ENCODE results near the gene SRP14.

Gene SRP14

GRCh38 chr15:40067921-40068624 is 29.1 kb upstream of the SRP14 start:
- FAIRE-seq: no peak

GRCh38 chr15:40066589-40066988 is 27.6 kb upstream of the SRP14 start:
- FAIRE-seq: no peak

GRCh38 chr15:40065166-40065565 is 26.2 kb upstream of the SRP14 start:
- no peak for FAIRE-seq

- FAIRE-seq: no peak
These were observed 25.4 kb upstream of the SRP14 start for GRCh38 chr15:40064231-40064894.

- no peak for FAIRE-seq
These were observed 24.6 kb upstream of the SRP14 start for GRCh38 chr15:40063563-40064011.

GRCh38 chr15:40062816-40063562 is 24.0 kb upstream of the SRP14 start:
- FAIRE-seq: no peak

- FAIRE-seq: no peak
These were observed 22.4 kb upstream of the SRP14 start for GRCh38 chr15:40061212-40061901.

GRCh38 chr15:40060236-40060961 is 21.4 kb upstream of the SRP14 start:
- no peak for FAIRE-seq

- no peak for FAIRE-seq
These were observed 20.8 kb upstream of the SRP14 start for GRCh38 chr15:40059821-40060220.

GRCh38 chr15:40058476-40059140 is 19.6 kb upstream of the SRP14 start:
- FAIRE-seq: no peak

- no peak for FAIRE-seq
These were observed 16.8 kb upstream of the SRP14 start for GRCh38 chr15:40055576-40056293.

- FAIRE-seq: no peak
These were observed 16.0 kb upstream of the SRP14 start for GRCh38 chr15:40054855-40055575.

- FAIRE-seq: no peak
These were observed 15.5 kb upstream of the SRP14 start for GRCh38 chr15:40054605-40054854.

- FAIRE-seq: no peak
These were observed 15.0 kb upstream of the SRP14 start for GRCh38 chr15:40053831-40054604.

- FAIRE-seq: no peak
These were observed 14.3 kb upstream of the SRP14 start for GRCh38 chr15:40053079-40053830.

GRCh38 chr15:40052604-40053003 is 13.6 kb upstream of the SRP14 start:
- no peak for FAIRE-seq

GRCh38 chr15:40051616-40052415 is 12.8 kb upstream of the SRP14 start:
- FAIRE-seq: no peak

GRCh38 chr15:40050788-40051470 is 11.9 kb upstream of the SRP14 start:
- no peak for FAIRE-seq
